ENCODE data around the gene INAFM2. TPM values are rescaled to one million over a fixed set of nuclear protein-coding genes. Genes with fewer than 3 reads are reported as not detected.

The INAFM2 gene
- total RNA-seq, 2 donors from 2014 or later: 45.5 to 48.9 TPM

GRCh38 chr15:40347559-40348473, 24.3 kb downstream of the INAFM2 start:
- no peak overlapping the region for H3K27ac ChIP-seq
- TF ChIP-seq, protein P1, sequence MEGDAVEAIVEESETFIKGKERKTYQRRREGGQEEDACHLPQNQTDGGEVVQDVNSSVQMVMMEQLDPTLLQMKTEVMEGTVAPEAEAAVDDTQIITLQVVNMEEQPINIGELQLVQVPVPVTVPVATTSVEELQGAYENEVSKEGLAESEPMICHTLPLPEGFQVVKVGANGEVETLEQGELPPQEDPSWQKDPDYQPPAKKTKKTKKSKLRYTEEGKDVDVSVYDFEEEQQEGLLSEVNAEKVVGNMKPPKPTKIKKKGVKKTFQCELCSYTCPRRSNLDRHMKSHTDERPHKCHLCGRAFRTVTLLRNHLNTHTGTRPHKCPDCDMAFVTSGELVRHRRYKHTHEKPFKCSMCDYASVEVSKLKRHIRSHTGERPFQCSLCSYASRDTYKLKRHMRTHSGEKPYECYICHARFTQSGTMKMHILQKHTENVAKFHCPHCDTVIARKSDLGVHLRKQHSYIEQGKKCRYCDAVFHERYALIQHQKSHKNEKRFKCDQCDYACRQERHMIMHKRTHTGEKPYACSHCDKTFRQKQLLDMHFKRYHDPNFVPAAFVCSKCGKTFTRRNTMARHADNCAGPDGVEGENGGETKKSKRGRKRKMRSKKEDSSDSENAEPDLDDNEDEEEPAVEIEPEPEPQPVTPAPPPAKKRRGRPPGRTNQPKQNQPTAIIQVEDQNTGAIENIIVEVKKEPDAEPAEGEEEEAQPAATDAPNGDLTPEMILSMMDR (IDR thresholded peaks at IDR 0.05): no peak
- peaks cover 0 to 36% of the 10 kb centered on the region in 2 donors for H3K4me1 ChIP-seq
- no peaks in the 10 kb centered on the region for H3K27me3 ChIP-seq
- H3K9me3 ChIP-seq: no peaks in the 10 kb centered on the region
- DNase-seq (ENCODE audit: low spot score): no peak
- H3K36me3 ChIP-seq: no peaks in the 10 kb centered on the region
- H3K4me3 ChIP-seq: no peak overlapping the region

GRCh38 chr15:40348474-40348870, 25.0 kb downstream of the INAFM2 start:
- H3K9me3 ChIP-seq: no peaks in the 10 kb centered on the region
- no peaks in the 10 kb centered on the region for H3K36me3 ChIP-seq
- no peak overlapping the region for H3K4me3 ChIP-seq
- no peaks in the 10 kb centered on the region for H3K27me3 ChIP-seq
- H3K27ac ChIP-seq: no peak overlapping the region
- TF ChIP-seq, protein P1 (IDR thresholded peaks at IDR 0.05): no peak
- DNase-seq (ENCODE audit: low spot score): no peak
- peaks cover 0 to 30% of the 10 kb centered on the region in 2 donors for H3K4me1 ChIP-seq

DNA sequence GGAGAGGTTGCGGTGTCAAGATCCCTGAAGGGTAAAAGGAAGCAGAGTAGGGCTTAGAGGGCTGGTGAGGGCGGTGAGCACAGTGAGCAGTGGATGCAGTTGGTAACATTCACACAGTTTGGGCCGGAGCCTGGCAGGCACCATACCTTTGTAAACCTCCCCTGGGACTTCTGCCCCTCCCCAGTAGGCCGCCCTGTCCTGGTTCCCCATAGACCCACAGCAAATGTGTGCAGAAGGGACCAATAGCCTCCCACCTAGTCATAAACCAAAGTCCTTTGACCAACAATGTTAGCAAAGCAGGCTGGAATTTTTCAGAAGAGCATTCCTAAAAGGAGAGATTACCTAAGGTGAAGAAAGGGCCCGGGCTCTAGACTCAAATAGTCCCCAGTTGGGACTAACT, 25.7 kb downstream of the INAFM2 start:
- TF ChIP-seq, protein P1 (IDR thresholded peaks at IDR 0.05): no peak
- Histone ChIP-seq H3K4me1 (peaks cover 0 to 23% of the 10 kb centered on the region in 2 donors), H3K27ac (no peak overlapping the region), H3K9me3 (no peaks in the 10 kb centered on the region), H3K36me3 (no peaks in the 10 kb centered on the region), H3K4me3 (no peak overlapping the region), H3K27me3 (no peaks in the 10 kb centered on the region)
- no peak for DNase-seq (ENCODE audit: low spot score)

- no peaks in the 10 kb centered on the region for H3K9me3 ChIP-seq
- H3K27ac ChIP-seq: no peak overlapping the region
- H3K4me3 ChIP-seq: no peak overlapping the region
- H3K4me1 ChIP-seq: peaks cover 0 to 18% of the 10 kb centered on the region in 2 donors
- no peak for DNase-seq (ENCODE audit: low spot score)
- TF ChIP-seq, protein P1 (IDR thresholded peaks at IDR 0.05): no peak
- no peaks in the 10 kb centered on the region for H3K36me3 ChIP-seq
- no peaks in the 10 kb centered on the region for H3K27me3 ChIP-seq
Observed at GRCh38 chr15:40352281-40352901, 28.9 kb downstream of the INAFM2 start.

- TF ChIP-seq, protein P1 (IDR thresholded peaks at IDR 0.05): no peak
- no peaks in the 10 kb centered on the region for H3K27me3 ChIP-seq
- no peak overlapping the region for H3K4me3 ChIP-seq
- H3K9me3 ChIP-seq: no peaks in the 10 kb centered on the region
- no peaks in the 10 kb centered on the region for H3K36me3 ChIP-seq
- peaks cover 0 to 14% of the 10 kb centered on the region in 2 donors for H3K4me1 ChIP-seq
- H3K27ac ChIP-seq: no peak overlapping the region
- DNase-seq (ENCODE audit: low spot score): no peak
Observed at GRCh38 chr15:40353697-40354096, 30.2 kb downstream of the INAFM2 start.

Measured in right atrium auricular region (tissue), 2 donors.